H9 (cell line): ENCODE measurements around the gene HOXA9. TPM values are rescaled to one million over a fixed set of nuclear protein-coding genes. Genes with fewer than 3 reads are reported as not detected.

Source experiments
- DNase-seq: peaks from one replicate; pipeline ENCODE4 v3.0.0-alpha.2; 2017
- H2AFZ ChIP-seq: one replicate; pipeline ENCODE4 v1.6.1; 2013; ENCODE audit warnings: mild to moderate bottlenecking, low read length, control low read depth, moderate library complexity
- H2AK5ac ChIP-seq: 2 replicates; pipeline ENCODE4 v1.6.1; 2013; ENCODE audit warnings: low read length, control low read depth, mixed read lengths; ENCODE audit not compliant: insufficient read length
- H2BK120ac ChIP-seq: one replicate; pipeline ENCODE4 v1.6.1; 2013; ENCODE audit warnings: low read depth, mild to moderate bottlenecking, low read length, control low read depth, inconsistent platforms; ENCODE audit not compliant: poor library complexity, severe bottlenecking
- H2BK12ac ChIP-seq: 2 replicates; pipeline ENCODE4 v1.6.1; 2013; ENCODE audit warnings: low read length, control low read depth, mixed read lengths, low read depth; ENCODE audit not compliant: insufficient read length
- H2BK15ac ChIP-seq: 2 replicates; pipeline ENCODE4 v1.6.1; 2013; ENCODE audit warnings: low read depth, low read length, control low read depth
- H2BK20ac ChIP-seq: one replicate; pipeline ENCODE4 v1.6.1; 2013; ENCODE audit warnings: low read depth, mild to moderate bottlenecking, low read length, control low read depth, inconsistent platforms; ENCODE audit not compliant: poor library complexity, severe bottlenecking
- H2BK5ac ChIP-seq: 2 replicates; pipeline ENCODE4 v1.6.1; 2013; ENCODE audit warnings: low read length, control low read depth, mixed read lengths; ENCODE audit not compliant: insufficient read length
- H3K14ac ChIP-seq: 2 replicates; pipeline ENCODE4 v1.6.1; 2013; ENCODE audit warnings: low read length, control low read depth; ENCODE audit not compliant: insufficient read depth
- H3K18ac ChIP-seq: 2 replicates; pipeline ENCODE4 v1.6.1; 2013; ENCODE audit warnings: low read depth, mild to moderate bottlenecking, mixed read lengths, low read length, control low read depth; ENCODE audit not compliant: insufficient read length
- H3K23ac ChIP-seq: 2 replicates; pipeline ENCODE4 v1.6.1; 2013; ENCODE audit warnings: low read length, control low read depth, mixed read lengths, low read depth; ENCODE audit not compliant: insufficient read length
- H3K23me2 ChIP-seq: 2 replicates; pipeline ENCODE4 v1.6.1; 2013; ENCODE audit warnings: low read depth, mild to moderate bottlenecking, mixed read lengths, low read length, control low read depth; ENCODE audit not compliant: insufficient read length, poor library complexity, severe bottlenecking
- H3K27ac ChIP-seq: 2 replicates; pipeline ENCODE4 v1.5.1; 2013; ENCODE audit warnings: low read length, control low read depth, mixed read lengths, low read depth; ENCODE audit not compliant: insufficient read length
- H3K27me3 ChIP-seq: 2 replicates; pipeline ENCODE4 v1.6.1; 2013; ENCODE audit warnings: low read length, control low read depth, inconsistent platforms; ENCODE audit not compliant: insufficient read depth
- H3K4ac ChIP-seq: 2 replicates; pipeline ENCODE4 v1.6.1; 2013; ENCODE audit warnings: low read depth, mild to moderate bottlenecking, control low read depth, inconsistent platforms, low read length, moderate library complexity
- H3K4me1 ChIP-seq: 2 replicates; pipeline ENCODE4 v1.6.1; 2013; ENCODE audit warnings: low read length, control low read depth, inconsistent platforms; ENCODE audit not compliant: insufficient read depth
- H3K4me2 ChIP-seq: 2 replicates; pipeline ENCODE4 v1.6.1; 2013; ENCODE audit warnings: low read length, control low read depth, mixed read lengths; ENCODE audit not compliant: insufficient read length, insufficient read depth
- H3K56ac ChIP-seq: 2 replicates; pipeline ENCODE4 v1.6.1; 2013; ENCODE audit warnings: low read depth, mild to moderate bottlenecking, mixed read lengths, low read length, control low read depth; ENCODE audit not compliant: insufficient read length
- H3K79me1 ChIP-seq: 2 replicates; pipeline ENCODE4 v1.6.1; 2013; ENCODE audit warnings: low read depth, mild to moderate bottlenecking, moderate library complexity, low read length, control low read depth, inconsistent platforms; ENCODE audit not compliant: insufficient read depth, poor library complexity, severe bottlenecking
- H3K79me2 ChIP-seq: 2 replicates; pipeline ENCODE4 v1.6.1; 2013; ENCODE audit warnings: low read length, control low read depth, inconsistent platforms; ENCODE audit not compliant: insufficient read depth
- H3K9ac ChIP-seq: 2 replicates; pipeline ENCODE4 v1.6.1; 2013; ENCODE audit warnings: low read length, control low read depth, mixed read lengths; ENCODE audit not compliant: insufficient read length; ENCODE audit errors: extremely low read depth
- H3K9me3 ChIP-seq: one replicate; pipeline ENCODE4 v1.6.1; 2013; ENCODE audit warnings: low read depth, low read length, inconsistent platforms; ENCODE audit not compliant: control insufficient read depth
- H3T11ph ChIP-seq: one replicate; pipeline ENCODE4 v1.6.1; 2013; ENCODE audit warnings: mild to moderate bottlenecking, low read length, control low read depth, inconsistent platforms
- H4K20me1 ChIP-seq: one replicate; pipeline ENCODE4 v1.6.1; 2013; ENCODE audit not compliant: control insufficient read depth, insufficient read length, insufficient read depth
- H4K5ac ChIP-seq: 2 replicates; pipeline ENCODE4 v1.6.1; 2013; ENCODE audit warnings: low read depth, mild to moderate bottlenecking, mixed read lengths, low read length, control low read depth; ENCODE audit not compliant: insufficient read length
- H4K8ac ChIP-seq: replicated peaks from 2 replicates; pipeline ENCODE4 v1.6.1; 2013; ENCODE audit warnings: low read length, control low read depth, mixed read lengths, low read depth; ENCODE audit not compliant: insufficient read length
- H4K91ac ChIP-seq: 2 replicates; pipeline ENCODE4 v1.6.1; 2013; ENCODE audit warnings: low read depth, mild to moderate bottlenecking, moderate library complexity, mixed read lengths, low read length, control low read depth; ENCODE audit not compliant: insufficient read length
- H3K27ac Mint-ChIP-seq, 3 experiments: 2 replicates in 2 of 3; 3 replicates in 1 of 3; pipeline ENCODE4 v1.8.0; 2020 to 2021; ENCODE audit warnings: mixed read lengths in 3 of 3, mild to moderate bottlenecking in 1 of 3, moderate library complexity in 1 of 3
- H3K27me3 Mint-ChIP-seq: 2 replicates; pipeline ENCODE4 v1.8.0; 2021; ENCODE audit warnings: low read depth, mild to moderate bottlenecking, moderate library complexity, mixed read lengths
- H3K36me3 Mint-ChIP-seq, 3 experiments: 2 replicates in 2 of 3; 3 replicates in 1 of 3; pipeline ENCODE4 v1.8.0; 2020 to 2021; ENCODE audit warnings: low read depth in 3 of 3, mixed read lengths in 3 of 3; ENCODE audit not compliant: insufficient read depth in 1 of 3
- H3K4me1 Mint-ChIP-seq, 2 experiments: 2 replicates each; pipeline ENCODE4 v1.8.0; 2020; ENCODE audit warnings: mixed read lengths in 2 of 2
- H3K4me3 Mint-ChIP-seq, 2 experiments: 2 replicates in 1 of 2; 3 replicates in 1 of 2; pipeline ENCODE4 v1.8.0; 2020 to 2021; ENCODE audit warnings: mild to moderate bottlenecking in 2 of 2, mixed read lengths in 2 of 2, moderate library complexity in 1 of 2
- H3K9me3 Mint-ChIP-seq, 2 experiments: 2 replicates in 1 of 2; 3 replicates in 1 of 2; pipeline ENCODE4 v1.8.0; 2020; ENCODE audit warnings: mild to moderate bottlenecking in 2 of 2, mixed read lengths in 2 of 2, moderate library complexity in 1 of 2
- WGBS: extraction: QIAGEN DNeasy Blood & Tissue Kit; methylation state at CpG from one replicate; pipeline ENCODE4 v1.1.7; 2013; ENCODE audit warnings: missing lambda C conversion rate, low lambda C conversion rate, mixed read lengths; ENCODE audit not compliant: insufficient read length; ENCODE audit errors: extremely low coverage; 5-methylcytosine and 5-hydroxymethylcytosine counted together
- total RNA-seq: library from RNA; stranded (reverse); gene quantifications from 2 replicates; pipeline ENCODE4 v1.2.1, GENCODE V29; 2021
- TF ChIP-seq, protein P1 (sequence below): fragments of 200-600 bp; sonication (generic); conservative IDR thresholded peaks from 3 replicates; pipeline ENCODE4 v1.8.0; 2021; ENCODE audit warnings: antibody characterized with exemption, mild to moderate bottlenecking

The HOXA9 gene
- total RNA-seq, 1 experiment from 2014 or later = not detected

DNA sequence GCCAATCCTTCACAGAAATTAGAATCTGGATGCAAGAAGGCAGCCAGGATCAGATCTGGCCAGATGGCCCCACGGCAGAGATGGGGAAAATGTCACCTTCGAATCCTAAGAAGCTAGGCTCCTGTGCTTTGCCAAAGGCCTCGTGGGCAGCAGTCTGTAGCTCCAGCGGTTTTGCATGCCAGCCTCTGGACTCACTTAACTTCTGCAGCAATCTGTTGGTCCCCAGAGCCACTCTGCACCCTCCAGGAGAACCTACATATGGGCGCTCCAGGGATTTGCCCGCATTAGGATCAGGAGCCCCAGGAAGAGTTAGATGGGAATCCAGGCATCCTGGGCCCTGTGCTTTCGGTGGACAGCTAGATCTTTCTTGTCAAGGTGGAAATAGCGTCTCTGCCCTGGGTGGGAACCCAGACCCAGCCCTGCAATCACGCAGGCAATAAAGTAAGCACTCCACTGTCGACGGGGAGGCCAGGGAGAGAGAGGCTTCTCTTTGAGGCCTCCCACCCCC, 44.6 kb upstream of the HOXA9 start:
- no peak for DNase-seq
- Histone ChIP-seq H2AFZ (no peak overlapping the region), H2BK12ac (no peak overlapping the region), H3K27me3 (peaks cover 100% of the 10 kb centered on the region), H3T11ph (no peak overlapping the region), H3K79me2 (no peaks in the 10 kb centered on the region), H2BK120ac (no peak overlapping the region), H2BK20ac (no peak overlapping the region), H3K18ac (no peak overlapping the region), H3K9ac (no peak overlapping the region), H2BK15ac (no peak overlapping the region), H3K4me2 (no peak overlapping the region), H3K23ac (no peak overlapping the region), H3K79me1 (no peaks in the 10 kb centered on the region), H3K23me2 (peaks cover 8% of the 10 kb centered on the region), H4K91ac (no peak overlapping the region), H2BK5ac (no peak overlapping the region), H3K14ac (no peak overlapping the region), H3K4me1 (no peaks in the 10 kb centered on the region), H3K4ac (no peak overlapping the region), H4K5ac (no peak overlapping the region), H3K27ac (no peak overlapping the region), H2AK5ac (no peak overlapping the region), H3K56ac (no peak overlapping the region), H3K9me3 (no peaks in the 10 kb centered on the region), H4K20me1 (no peaks in the 10 kb centered on the region), H4K8ac (no peak overlapping the region)
- WGBS = no CpG with 5 or more reads among the region's 11 CpGs
- Mint-ChIP-seq H3K36me3 (no peaks in the 10 kb centered on the region), H3K27me3 (peaks cover 100% of the 10 kb centered on the region), H3K4me1 (peaks cover 17 to 27% of the 10 kb centered on the region in 2 experiments), H3K9me3 (peaks cover 2 to 8% of the 10 kb centered on the region in 2 experiments; a peak in 3 of 5 replicates), H3K27ac (no peak overlapping the region), H3K4me3 (no peak overlapping the region)
- TF ChIP-seq, protein P1, sequence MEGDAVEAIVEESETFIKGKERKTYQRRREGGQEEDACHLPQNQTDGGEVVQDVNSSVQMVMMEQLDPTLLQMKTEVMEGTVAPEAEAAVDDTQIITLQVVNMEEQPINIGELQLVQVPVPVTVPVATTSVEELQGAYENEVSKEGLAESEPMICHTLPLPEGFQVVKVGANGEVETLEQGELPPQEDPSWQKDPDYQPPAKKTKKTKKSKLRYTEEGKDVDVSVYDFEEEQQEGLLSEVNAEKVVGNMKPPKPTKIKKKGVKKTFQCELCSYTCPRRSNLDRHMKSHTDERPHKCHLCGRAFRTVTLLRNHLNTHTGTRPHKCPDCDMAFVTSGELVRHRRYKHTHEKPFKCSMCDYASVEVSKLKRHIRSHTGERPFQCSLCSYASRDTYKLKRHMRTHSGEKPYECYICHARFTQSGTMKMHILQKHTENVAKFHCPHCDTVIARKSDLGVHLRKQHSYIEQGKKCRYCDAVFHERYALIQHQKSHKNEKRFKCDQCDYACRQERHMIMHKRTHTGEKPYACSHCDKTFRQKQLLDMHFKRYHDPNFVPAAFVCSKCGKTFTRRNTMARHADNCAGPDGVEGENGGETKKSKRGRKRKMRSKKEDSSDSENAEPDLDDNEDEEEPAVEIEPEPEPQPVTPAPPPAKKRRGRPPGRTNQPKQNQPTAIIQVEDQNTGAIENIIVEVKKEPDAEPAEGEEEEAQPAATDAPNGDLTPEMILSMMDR = no peak
